22Rv1 (cell line): ENCODE measurements around the gene AGPAT4.

Experiments used
- ZFX ChIP-seq: fragments of 450-650 bp; IDR thresholded peaks from 2 replicates; pipeline ENCODE4 v1.6.1; 2017; ENCODE audit warnings: antibody characterized with exemption, borderline replicate concordance
- TF ChIP-seq, protein P1 (sequence below): fragments of 450-650 bp; IDR thresholded peaks from 2 replicates; pipeline ENCODE4 v1.5.1; 2017; ENCODE audit warnings: mild to moderate bottlenecking

DNA sequence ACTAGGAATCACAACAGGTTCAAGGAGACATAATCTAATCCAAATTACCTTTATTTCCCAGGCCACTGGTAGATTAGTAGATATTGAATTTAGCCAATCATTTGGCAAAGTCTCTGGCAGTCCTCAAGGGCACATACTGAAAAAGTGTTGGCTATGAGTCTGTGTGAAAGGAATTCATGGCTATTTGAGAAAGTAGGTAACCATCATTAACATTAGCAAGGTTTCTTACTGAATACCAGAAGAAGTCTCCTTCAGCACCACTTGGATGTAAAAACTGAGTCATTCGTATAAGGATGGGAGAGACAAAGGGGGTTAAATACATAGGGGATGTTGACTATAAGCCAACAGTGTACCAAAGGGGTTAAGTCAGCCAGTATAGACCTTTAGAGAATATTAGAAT is 36.7 kb downstream of the AGPAT4 start:
- TF ChIP-seq, protein P1, sequence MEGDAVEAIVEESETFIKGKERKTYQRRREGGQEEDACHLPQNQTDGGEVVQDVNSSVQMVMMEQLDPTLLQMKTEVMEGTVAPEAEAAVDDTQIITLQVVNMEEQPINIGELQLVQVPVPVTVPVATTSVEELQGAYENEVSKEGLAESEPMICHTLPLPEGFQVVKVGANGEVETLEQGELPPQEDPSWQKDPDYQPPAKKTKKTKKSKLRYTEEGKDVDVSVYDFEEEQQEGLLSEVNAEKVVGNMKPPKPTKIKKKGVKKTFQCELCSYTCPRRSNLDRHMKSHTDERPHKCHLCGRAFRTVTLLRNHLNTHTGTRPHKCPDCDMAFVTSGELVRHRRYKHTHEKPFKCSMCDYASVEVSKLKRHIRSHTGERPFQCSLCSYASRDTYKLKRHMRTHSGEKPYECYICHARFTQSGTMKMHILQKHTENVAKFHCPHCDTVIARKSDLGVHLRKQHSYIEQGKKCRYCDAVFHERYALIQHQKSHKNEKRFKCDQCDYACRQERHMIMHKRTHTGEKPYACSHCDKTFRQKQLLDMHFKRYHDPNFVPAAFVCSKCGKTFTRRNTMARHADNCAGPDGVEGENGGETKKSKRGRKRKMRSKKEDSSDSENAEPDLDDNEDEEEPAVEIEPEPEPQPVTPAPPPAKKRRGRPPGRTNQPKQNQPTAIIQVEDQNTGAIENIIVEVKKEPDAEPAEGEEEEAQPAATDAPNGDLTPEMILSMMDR: no peak
- TF ChIP-seq ZFX: no peak
